Hematopoietic multipotent progenitor cell (in vitro differentiated cells): ENCODE results near the gene RNASE11. TPM values are rescaled to one million over a fixed set of nuclear protein-coding genes. Genes with fewer than 3 reads are reported as not detected.
"Not testable (repeated sequence)": the region's sequence is repeated elsewhere in the genome, so short reads cannot be mapped to it uniquely, and the experiment has no call there.

Source experiments
- DNase-seq, 3 donors: peaks; one replicate each; pipeline ENCODE4 v3.0.0-alpha.2; 2011 to 2015; ENCODE audit warnings: low read depth in 2 of 3, low spot score in 2 of 3
- total RNA-seq: library from RNA; depleted of rRNA; stranded (reverse); fragments of >200 nt; gene quantifications from one replicate; pipeline ENCODE4 v1.2.3, GENCODE V29; 2012

Gene RNASE11
- total RNA-seq, 1 donor = not detected

DNA sequence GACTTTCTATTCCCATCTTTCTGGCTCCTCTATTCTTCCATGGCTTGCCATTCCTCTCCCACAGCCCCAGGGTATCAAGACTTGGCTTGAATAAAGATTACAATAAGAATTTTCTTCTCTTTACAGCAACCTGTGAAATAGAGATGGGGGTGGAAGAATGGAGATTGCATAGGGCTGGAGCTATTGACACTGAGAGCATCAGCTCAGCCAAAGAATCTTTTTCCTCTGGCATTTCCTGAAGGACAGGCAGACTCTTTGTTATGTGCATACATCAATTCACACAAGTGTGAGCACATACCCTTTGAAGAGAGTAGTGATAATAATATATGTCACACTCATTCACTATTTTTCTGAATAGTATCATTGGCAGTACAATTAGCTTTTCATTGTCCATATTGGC, 4.7 kb downstream of the RNASE11 start:
- DNase-seq = no peak

GRCh38 chr14:20580242-20580641, 7.6 kb downstream of the RNASE11 start:
- peak in 1 of 3 donors; percentile 54 for DNase-seq

DNA sequence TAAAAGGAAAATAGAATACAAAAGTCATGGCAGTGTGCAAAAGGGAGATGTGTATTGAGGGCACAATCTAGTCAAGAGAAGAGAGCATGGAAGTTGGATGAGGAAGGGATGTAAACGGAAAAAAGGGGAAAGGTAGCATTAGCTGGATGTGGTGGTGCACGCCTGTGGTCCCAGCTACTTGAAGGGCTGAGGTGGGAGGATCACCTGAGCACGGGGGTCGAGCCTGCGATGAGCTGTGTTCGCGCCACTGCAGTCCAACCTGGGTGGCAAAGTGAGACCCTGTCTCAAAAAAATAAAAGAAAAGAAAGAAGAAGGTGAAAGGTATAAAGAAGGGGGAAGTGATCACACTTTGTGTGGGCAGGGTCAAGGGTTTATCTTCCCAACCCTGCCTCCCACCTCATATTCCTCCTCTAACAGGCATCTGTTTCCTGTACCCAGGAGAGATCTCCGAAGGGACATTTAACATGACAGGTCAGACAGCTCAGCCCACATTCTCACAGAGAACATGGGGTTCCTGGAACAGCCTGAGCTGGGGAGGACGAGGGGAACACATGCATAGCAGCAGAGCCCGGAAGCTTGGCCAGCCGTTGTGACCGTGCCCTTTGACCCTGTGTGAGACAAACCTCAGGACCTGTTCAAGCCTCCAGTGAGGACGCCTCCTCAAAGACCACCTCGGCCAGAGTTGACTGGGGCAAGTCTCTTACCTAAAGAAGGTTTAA, 8.9 kb downstream of the RNASE11 start:
- peak in 1 of 3 donors; percentile 31 for DNase-seq

DNA sequence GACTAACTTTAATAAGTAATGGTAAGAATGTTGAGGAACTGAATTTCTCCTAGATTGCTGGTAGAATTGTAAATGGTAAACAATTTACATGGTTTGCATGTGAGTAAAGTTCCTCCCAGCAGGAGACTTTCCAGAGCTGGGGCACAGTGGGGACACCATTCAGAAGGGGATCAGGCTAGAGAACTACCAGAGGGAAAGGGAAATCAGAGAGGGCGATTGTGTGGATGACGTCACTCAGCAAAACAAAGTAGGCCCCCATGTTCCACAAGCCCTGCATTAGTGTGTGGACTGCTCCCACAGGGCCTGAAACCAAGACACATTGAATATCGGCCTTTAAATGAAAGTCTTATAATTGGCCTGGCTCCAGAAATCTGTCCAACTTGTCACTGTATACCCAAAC, 9.5 kb downstream of the RNASE11 start:
- no peak for DNase-seq

- not testable (repeated sequence) for DNase-seq
Measured at GRCh38 chr14:20572382-20572990, 15.3 kb downstream of the RNASE11 start.

GRCh38 chr14:20570720-20571119, 17.1 kb downstream of the RNASE11 start:
- DNase-seq = not testable (repeated sequence)

DNA sequence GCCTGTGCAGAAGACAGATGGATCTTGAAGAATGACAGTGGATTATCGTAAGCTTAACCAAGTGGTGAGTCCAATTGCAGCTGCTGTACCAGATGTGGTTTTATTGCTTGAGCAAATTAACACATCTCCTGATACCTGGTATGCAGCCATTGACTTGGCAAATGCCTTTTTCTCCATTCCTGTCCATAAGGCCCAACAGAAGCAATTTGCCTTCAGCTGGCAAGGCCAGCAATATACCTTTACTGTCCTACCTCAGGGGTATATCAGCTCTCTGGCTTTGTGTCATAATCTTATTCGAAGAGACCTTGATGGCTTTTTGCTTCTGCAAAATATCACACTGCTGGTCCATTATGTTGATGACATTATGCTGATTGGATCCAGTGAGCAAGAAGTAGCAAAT, 17.9 kb downstream of the RNASE11 start:
- not testable (repeated sequence) for DNase-seq

- DNase-seq = no peak
Measured at GRCh38 chr14:20569066-20569465, 18.7 kb downstream of the RNASE11 start.

DNA sequence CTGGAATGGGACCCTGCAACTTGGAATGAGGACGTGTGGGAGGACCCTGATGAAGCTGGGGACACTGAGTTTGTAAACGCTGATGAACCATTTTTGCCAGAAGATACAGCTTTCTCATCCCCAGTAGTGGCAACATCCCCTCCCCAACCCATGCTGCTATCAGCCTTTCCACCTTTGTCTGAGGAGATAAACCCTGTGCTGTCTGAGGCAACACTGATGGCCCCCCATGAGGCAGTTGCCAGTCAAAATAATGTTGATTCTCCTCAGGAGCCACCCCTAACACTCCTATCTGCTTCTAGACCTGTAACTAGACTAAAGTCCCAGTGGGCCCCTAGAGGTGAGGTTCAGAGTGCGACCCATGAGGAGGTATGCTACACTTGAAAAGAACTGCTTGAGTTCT, 19.4 kb downstream of the RNASE11 start:
- DNase-seq = no peak

DNA sequence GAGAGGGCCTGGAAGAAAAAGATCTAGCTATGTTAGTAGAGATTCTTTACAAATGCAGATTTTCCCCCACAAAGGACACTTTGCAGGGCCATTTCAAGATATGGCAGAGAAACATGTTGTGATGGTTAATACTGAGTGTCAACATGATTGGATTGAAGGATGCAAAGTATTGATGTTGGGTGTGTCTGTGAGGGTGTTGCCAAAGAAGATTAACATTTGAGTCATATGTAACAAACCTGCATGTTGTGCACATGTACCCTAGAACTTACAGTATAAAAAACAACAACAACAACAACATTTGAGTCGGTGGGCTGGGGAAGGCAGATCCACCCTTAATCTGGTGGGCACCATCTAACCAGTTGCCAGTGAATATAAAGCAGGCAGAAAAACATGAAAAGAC, 20.6 kb downstream of the RNASE11 start:
- not testable (repeated sequence) for DNase-seq

DNA sequence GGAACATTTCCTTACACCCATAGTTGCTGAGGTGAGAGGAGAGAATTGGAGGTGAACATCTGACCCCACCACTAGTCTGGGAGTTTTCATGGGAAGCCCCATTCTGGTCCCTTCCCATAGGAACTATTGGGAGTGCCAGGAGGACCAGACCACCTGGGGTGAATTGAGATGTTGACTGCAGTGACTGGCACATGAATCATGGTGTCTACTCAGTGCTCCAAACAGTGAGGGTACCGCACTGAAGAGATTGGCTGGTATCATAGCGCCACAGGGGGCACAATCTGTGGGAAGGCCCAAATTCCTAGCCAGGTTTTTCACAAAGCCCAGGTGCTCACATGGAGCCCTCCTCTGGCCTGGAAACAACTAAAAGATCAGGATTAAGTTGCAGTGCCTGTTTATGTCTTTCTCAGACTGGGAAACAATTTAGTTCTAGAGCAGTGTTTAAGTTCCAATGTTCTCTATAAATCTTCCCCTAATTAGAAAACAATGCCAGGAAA, 23.3 kb downstream of the RNASE11 start:
- DNase-seq = no peak

DNA sequence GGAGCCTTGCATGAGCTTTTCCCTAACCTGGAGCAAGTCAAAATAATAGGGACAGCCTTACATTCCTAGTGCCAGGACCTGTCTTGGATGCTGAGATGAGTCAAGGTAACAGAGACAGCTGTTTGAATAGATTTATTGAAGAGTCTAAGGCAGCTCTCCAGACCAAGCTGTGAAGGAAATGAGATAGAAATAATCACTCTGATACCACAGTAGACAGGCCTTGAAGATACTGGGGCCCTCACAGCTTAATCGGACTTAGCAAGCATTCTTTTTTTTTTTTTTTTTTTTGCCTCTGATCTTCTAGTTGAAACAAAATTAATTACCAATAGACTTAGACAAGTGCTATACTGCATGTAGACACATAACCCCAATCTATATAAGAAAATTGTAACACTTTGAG, 23.8 kb downstream of the RNASE11 start:
- DNase-seq = no peak

GRCh38 chr14:20560961-20561360, 26.8 kb downstream of the RNASE11 start, which contains the start of gene RNASE9:
Gene RNASE9 (minus strand): TSS chr14:20561047.
- DNase-seq = no peak

- no peak for DNase-seq
Measured at GRCh38 chr14:20559461-20559904, 28.3 kb downstream of the RNASE11 start.

GRCh38 chr14:20557212-20557542, 30.6 kb downstream of the RNASE11 start:
- no peak for DNase-seq

DNA sequence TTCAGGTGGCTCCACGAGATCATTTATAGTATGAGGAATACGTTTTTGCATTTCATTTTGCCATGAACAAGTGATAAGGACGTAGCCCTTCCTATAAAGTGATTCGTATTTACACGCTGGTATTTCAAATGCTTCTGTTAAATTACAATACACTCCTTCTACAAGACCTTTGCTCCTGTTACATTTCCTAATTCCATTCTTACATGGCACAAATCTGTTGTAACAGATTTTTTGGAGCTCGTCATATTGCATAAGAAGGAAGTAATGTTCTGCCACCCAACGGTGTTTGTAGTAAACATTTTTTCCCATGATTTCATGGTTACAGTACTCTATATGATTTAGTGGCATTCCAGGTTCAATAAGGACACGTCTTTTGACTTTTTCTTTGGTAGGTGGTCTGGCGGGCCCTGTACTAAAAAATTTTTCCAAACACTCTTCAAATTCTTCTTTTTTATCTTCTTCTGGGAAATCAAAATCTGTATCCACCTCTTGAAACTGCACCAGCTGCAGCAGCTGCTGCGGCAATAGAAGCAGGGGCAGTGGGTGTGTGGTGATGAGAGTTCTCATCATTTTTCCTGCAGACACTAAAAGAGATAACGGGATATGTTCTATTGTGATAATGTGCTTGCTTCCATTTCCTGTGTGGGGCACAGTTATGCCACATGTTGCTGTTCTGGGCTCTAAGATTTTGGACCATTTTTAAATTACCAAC, 31.1 kb downstream of the RNASE11 start:
- no peak for DNase-seq

GRCh38 chr14:20555845-20556244, 32.0 kb downstream of the RNASE11 start:
- DNase-seq = no peak

- DNase-seq = no peak
Measured at GRCh38 chr14:20553024-20553423, 34.8 kb downstream of the RNASE11 start.

DNA sequence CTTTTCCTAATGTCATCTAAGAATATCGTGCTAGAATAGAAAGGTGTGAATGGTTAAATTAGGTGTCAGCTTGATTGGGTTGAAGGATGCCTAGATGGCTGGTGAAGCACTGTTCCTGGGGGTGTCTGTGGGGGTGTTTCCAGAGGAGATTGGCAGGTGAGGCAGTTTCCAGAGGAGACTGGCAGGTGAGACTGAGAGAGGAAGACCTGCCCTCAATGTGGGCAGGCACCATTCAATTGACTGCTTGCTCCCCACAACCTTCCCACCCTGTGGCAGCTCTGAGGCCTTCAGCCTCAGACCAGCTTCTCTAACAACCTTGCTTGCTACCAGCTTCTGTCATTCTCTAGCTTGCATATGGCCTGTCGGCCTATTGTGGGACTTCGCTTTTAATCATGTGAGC, 36.2 kb downstream of the RNASE11 start:
- no peak for DNase-seq

GRCh38 chr14:20550926-20551325, 36.9 kb downstream of the RNASE11 start:
- no peak for DNase-seq

DNA sequence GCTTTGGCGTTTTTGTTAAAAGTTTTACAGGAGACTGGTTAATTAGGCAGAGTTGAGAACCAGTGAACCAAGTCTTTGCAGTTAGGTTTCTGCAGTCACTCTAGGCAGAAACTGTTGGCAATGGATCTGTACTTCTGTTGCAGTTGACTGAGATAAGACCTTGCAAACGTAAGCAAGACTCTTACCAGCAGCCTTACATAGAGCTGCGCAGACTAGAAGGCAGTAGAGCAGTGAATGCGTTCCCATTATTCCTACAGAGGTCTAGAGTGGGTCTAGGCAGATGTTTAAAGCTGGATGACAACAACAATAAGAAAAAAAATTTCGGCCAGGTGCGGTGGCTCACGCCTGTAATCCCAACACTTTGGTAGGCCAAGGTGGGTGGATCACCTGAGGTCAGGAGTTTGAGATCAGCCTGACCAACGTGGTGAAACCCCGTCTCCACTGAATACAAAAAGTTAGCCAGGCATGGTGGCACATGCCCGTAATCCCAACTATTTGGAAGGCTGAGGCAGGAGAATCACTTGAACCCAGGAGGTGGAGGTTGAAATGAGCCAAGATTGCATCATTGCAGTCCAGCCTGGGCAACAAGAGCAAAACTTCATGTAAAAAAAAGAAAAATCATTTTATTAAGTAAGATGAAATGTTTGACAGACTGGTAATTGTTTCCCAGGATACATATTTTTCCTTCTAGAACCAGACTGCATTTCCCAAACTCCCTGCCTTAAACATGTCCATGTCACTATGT, 39.2 kb downstream of the RNASE11 start:
- DNase-seq = no peak
